ENCODE data around the gene OR2T1.
"Not testable (repeated sequence)": the region's sequence is repeated elsewhere in the genome, so short reads cannot be mapped to it uniquely, and the experiment has no call there.

GRCh38 chr1:248448409-248449074 lies 45.7 kb downstream of the OR2T1 start:
- TF ChIP-seq KDM1A (IDR thresholded peaks at IDR 0.05; ENCODE audit: borderline replicate concordance); CTCF (IDR thresholded peaks at IDR 0.05 in 2 of 3, conservative IDR thresholded peaks at IDR 0.05 in 1 of 3; ENCODE audit: control insufficient read depth in 2 of 3, extremely low read depth in 1 of 3, insufficient read depth in 1 of 3, low read depth in 3 of 3, low read length in 3 of 3); SUPT20H (IDR thresholded peaks at IDR 0.05; ENCODE audit: borderline replicate concordance, control insufficient read depth, low read depth, low read length); ZNF24 (IDR thresholded peaks at IDR 0.05); TARDBP (IDR thresholded peaks at IDR 0.05; ENCODE audit: borderline replicate concordance); CHD2 (IDR thresholded peaks at IDR 0.05; ENCODE audit: borderline replicate concordance, low read depth, low read length); SMC3 (IDR thresholded peaks at IDR 0.05; ENCODE audit: borderline replicate concordance, low read length); ELK1 (IDR thresholded peaks at IDR 0.05; ENCODE audit: low read depth, low read length): not testable (repeated sequence)

Data from GM12878 (cell line).